Central memory CD8-positive, alpha-beta T cell (primary cell): ENCODE results near the gene SLC16A10.
"Not testable (repeated sequence)": the region's sequence is repeated elsewhere in the genome, so short reads cannot be mapped to it uniquely, and the experiment has no call there.

Experiments
- ATAC-seq: fragments of 150-1000 bp; cut with Tn5 transposase; replicated peaks from 2 replicates; pipeline ENCODE4 v1.10.0; 2022; ENCODE audit warnings: mild to moderate bottlenecking, moderate FRiP score, moderate number of reproducible peaks; ENCODE audit not compliant: poor library complexity, severe bottlenecking; ENCODE audit errors: extremely low read depth
- DNase-seq, 2 donors: peaks; one replicate each; pipeline ENCODE4 v3.0.0; 2021; ENCODE audit warnings: low spot score in 2 of 2
- H3K27ac Mint-ChIP-seq: one replicate; pipeline ENCODE4 v1.8.0; 2022; ENCODE audit warnings: low read depth, mild to moderate bottlenecking, moderate library complexity, mixed read lengths
- H3K27me3 Mint-ChIP-seq: one replicate; pipeline ENCODE4 v1.8.0; 2022; ENCODE audit warnings: mixed read lengths
- H3K36me3 Mint-ChIP-seq: one replicate; pipeline ENCODE4 v1.8.0; 2022; ENCODE audit warnings: mild to moderate bottlenecking, moderate library complexity, mixed read lengths; ENCODE audit not compliant: insufficient read depth
- H3K4me1 Mint-ChIP-seq: one replicate; pipeline ENCODE4 v1.8.0; 2022; ENCODE audit warnings: mixed read lengths
- H3K4me3 Mint-ChIP-seq: one replicate; pipeline ENCODE4 v1.8.0; 2022; ENCODE audit warnings: mild to moderate bottlenecking, moderate library complexity, mixed read lengths
- H3K9me3 Mint-ChIP-seq: one replicate; pipeline ENCODE4 v1.8.0; 2022; ENCODE audit warnings: mixed read lengths

The SLC16A10 gene

GRCh38 chr6:111087106-111087835, at the start of gene SLC16A10:
Gene SLC16A10 (plus strand): TSS chr6:111087503. CDS start chr6:111087753, 250 bp downstream.
- no peaks in the 10 kb centered on the region for H3K9me3 Mint-ChIP-seq
- H3K27me3 Mint-ChIP-seq, result peaks cover 70% of the 10 kb centered on the region
- H3K27ac Mint-ChIP-seq, result no peak within 1 kb of the TSS
- ATAC-seq (peak; percentile 64), DNase-seq (peak; percentile 25 to 46)
- peaks cover 15% of the 10 kb centered on the region for H3K4me1 Mint-ChIP-seq
- peak within 1 kb of the TSS; percentile 81 for H3K4me3 Mint-ChIP-seq
- peaks cover 7% of the 10 kb centered on the region for H3K36me3 Mint-ChIP-seq

GRCh38 chr6:111038534-111039252, 48.6 kb upstream of the SLC16A10 start:
- Mint-ChIP-seq H3K27ac (no peak overlapping the region), H3K36me3 (no peaks in the 10 kb centered on the region), H3K4me3 (no peak overlapping the region), H3K4me1 (no peaks in the 10 kb centered on the region), H3K27me3 (peaks cover 33% of the 10 kb centered on the region), H3K9me3 (no peaks in the 10 kb centered on the region)
- ATAC-seq (no peak), DNase-seq (no peak)

- no peaks in the 10 kb centered on the region for H3K4me1 Mint-ChIP-seq
- ATAC-seq (no peak), DNase-seq (no peak)
- peaks cover 33% of the 10 kb centered on the region for H3K27me3 Mint-ChIP-seq
- H3K9me3 Mint-ChIP-seq, result no peaks in the 10 kb centered on the region
- no peaks in the 10 kb centered on the region for H3K36me3 Mint-ChIP-seq
- H3K27ac Mint-ChIP-seq, result no peak overlapping the region
- H3K4me3 Mint-ChIP-seq, result no peak overlapping the region
These were observed 45.4 kb upstream of the SLC16A10 start for GRCh38 chr6:111041917-111042316.

GRCh38 chr6:111047244-111047643, 40.1 kb upstream of the SLC16A10 start:
- H3K27ac Mint-ChIP-seq, result no peak overlapping the region
- ATAC-seq (no peak), DNase-seq (no peak)
- no peaks in the 10 kb centered on the region for H3K27me3 Mint-ChIP-seq
- H3K36me3 Mint-ChIP-seq, result peaks cover 2% of the 10 kb centered on the region
- H3K4me3 Mint-ChIP-seq, result no peak overlapping the region
- H3K4me1 Mint-ChIP-seq, result no peaks in the 10 kb centered on the region
- no peaks in the 10 kb centered on the region for H3K9me3 Mint-ChIP-seq

- no peak for ATAC-seq
- no peaks in the 10 kb centered on the region for H3K4me1 Mint-ChIP-seq
- DNase-seq, result no peak
- no peaks in the 10 kb centered on the region for H3K27me3 Mint-ChIP-seq
- H3K27ac Mint-ChIP-seq, result no peak overlapping the region
- no peaks in the 10 kb centered on the region for H3K9me3 Mint-ChIP-seq
- no peak overlapping the region for H3K4me3 Mint-ChIP-seq
- peaks cover 2% of the 10 kb centered on the region for H3K36me3 Mint-ChIP-seq
These were observed 36.9 kb upstream of the SLC16A10 start for GRCh38 chr6:111050261-111051023.

GRCh38 chr6:111052171-111052570, 35.1 kb upstream of the SLC16A10 start:
- DNase-seq (no peak), ATAC-seq (no peak)
- no peaks in the 10 kb centered on the region for H3K4me1 Mint-ChIP-seq
- no peaks in the 10 kb centered on the region for H3K27me3 Mint-ChIP-seq
- H3K27ac Mint-ChIP-seq, result no peak overlapping the region
- H3K36me3 Mint-ChIP-seq, result peaks cover 2% of the 10 kb centered on the region
- H3K4me3 Mint-ChIP-seq, result no peak overlapping the region
- H3K9me3 Mint-ChIP-seq, result no peaks in the 10 kb centered on the region

GRCh38 chr6:111057074-111057752, 30.1 kb upstream of the SLC16A10 start:
- no peaks in the 10 kb centered on the region for H3K9me3 Mint-ChIP-seq

GRCh38 chr6:111061508-111061907, 25.8 kb upstream of the SLC16A10 start:
- H3K27me3 Mint-ChIP-seq, result peaks cover 64% of the 10 kb centered on the region
- no peak overlapping the region for H3K27ac Mint-ChIP-seq
- ATAC-seq (no peak), DNase-seq (no peak)
- no peak overlapping the region for H3K4me3 Mint-ChIP-seq
- no peaks in the 10 kb centered on the region for H3K9me3 Mint-ChIP-seq
- no peaks in the 10 kb centered on the region for H3K36me3 Mint-ChIP-seq
- H3K4me1 Mint-ChIP-seq, result no peaks in the 10 kb centered on the region

More at GRCh38 chr6:111057074-111057752, 30.1 kb upstream of the SLC16A10 start:
- Mint-ChIP-seq H3K27ac (no peak overlapping the region), H3K4me1 (no peaks in the 10 kb centered on the region), H3K27me3 (peaks cover 33% of the 10 kb centered on the region), H3K36me3 (no peaks in the 10 kb centered on the region), H3K4me3 (no peak overlapping the region)
- DNase-seq, result no peak
- no peak for ATAC-seq

- not testable (repeated sequence) for DNase-seq, H3K4me3 Mint-ChIP-seq, H3K4me1 Mint-ChIP-seq, H3K27ac Mint-ChIP-seq, H3K9me3 Mint-ChIP-seq, H3K36me3 Mint-ChIP-seq, ATAC-seq
- H3K27me3 Mint-ChIP-seq, result peaks cover 69% of the 10 kb centered on the region
These were observed 25.3 kb upstream of the SLC16A10 start for GRCh38 chr6:111061985-111062384.

- not testable (repeated sequence) for DNase-seq, H3K4me3 Mint-ChIP-seq, H3K9me3 Mint-ChIP-seq, H3K36me3 Mint-ChIP-seq, ATAC-seq, H3K27ac Mint-ChIP-seq, H3K4me1 Mint-ChIP-seq
- peaks cover 75% of the 10 kb centered on the region for H3K27me3 Mint-ChIP-seq
These were observed 24.4 kb upstream of the SLC16A10 start for GRCh38 chr6:111062860-111063259.

GRCh38 chr6:111068109-111068865, 19.0 kb upstream of the SLC16A10 start:
- Mint-ChIP-seq H3K4me1 (no peaks in the 10 kb centered on the region), H3K4me3 (no peak overlapping the region), H3K27me3 (peaks cover 71% of the 10 kb centered on the region), H3K36me3 (no peaks in the 10 kb centered on the region), H3K9me3 (no peaks in the 10 kb centered on the region), H3K27ac (no peak overlapping the region)
- ATAC-seq, result no peak
- no peak for DNase-seq

GRCh38 chr6:111068866-111069234, 18.5 kb upstream of the SLC16A10 start:
- H3K4me3 Mint-ChIP-seq, result no peak overlapping the region
- ATAC-seq (no peak), DNase-seq (no peak)
- no peaks in the 10 kb centered on the region for H3K4me1 Mint-ChIP-seq
- H3K9me3 Mint-ChIP-seq, result no peaks in the 10 kb centered on the region
- H3K27ac Mint-ChIP-seq, result no peak overlapping the region
- H3K27me3 Mint-ChIP-seq, result peaks cover 74% of the 10 kb centered on the region
- no peaks in the 10 kb centered on the region for H3K36me3 Mint-ChIP-seq
